HG02678 (cell line): ENCODE results near the gene GPR183.
A peak's percentile ranks its signal among the peaks of the same experiment; 100 is the strongest.

Source experiments
- ATAC-seq: cut with Tn5 transposase; IDR thresholded peaks from one replicate; pipeline ENCODE4 v1.9.1; 2021; ENCODE audit warnings: mild to moderate bottlenecking, moderate library complexity; ENCODE audit not compliant: unreplicated experiment

The GPR183 gene

DNA sequence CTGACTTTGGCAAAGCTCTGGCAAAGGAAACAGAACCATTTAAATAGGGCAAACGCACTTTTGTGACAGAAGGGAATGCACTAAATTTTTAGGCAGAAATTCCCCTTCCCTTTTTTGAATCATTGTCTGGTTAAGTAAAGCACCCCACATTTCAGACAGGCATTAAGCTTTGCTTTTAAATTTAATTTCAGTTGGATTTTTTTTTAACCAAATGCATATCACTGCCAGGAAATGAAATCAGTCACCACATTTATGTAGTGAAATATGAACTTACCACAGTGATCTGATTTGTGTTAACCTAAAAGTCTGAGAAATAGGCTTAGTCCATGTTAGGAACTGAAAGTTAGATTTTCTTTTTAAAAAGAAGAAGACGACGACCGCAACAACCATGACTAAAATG lies 10.8 kb downstream of the GPR183 start:
- peak; percentile 60 for ATAC-seq

- no peak for ATAC-seq
Measured at GRCh38 chr13:99295488-99296252, 11.5 kb downstream of the GPR183 start.

DNA sequence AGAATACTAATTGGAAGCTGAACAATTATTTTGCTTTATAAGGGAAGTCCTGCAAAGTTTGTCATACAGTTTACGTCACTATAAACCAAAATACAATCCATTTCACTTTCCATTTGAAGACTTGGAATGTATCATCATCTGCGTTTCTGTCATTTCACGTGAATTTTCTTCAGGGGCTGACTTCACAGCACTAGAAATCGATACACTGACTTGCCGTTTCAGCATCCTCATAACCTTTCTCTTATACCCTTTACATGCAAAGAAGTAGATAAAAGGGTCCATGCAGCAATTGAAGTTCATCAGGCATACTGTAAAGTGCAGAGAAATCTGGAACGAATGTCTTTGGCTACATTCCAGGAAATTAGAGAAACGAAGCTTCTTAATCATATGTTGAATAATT lies 12.2 kb downstream of the GPR183 start:
- ATAC-seq: no peak

DNA sequence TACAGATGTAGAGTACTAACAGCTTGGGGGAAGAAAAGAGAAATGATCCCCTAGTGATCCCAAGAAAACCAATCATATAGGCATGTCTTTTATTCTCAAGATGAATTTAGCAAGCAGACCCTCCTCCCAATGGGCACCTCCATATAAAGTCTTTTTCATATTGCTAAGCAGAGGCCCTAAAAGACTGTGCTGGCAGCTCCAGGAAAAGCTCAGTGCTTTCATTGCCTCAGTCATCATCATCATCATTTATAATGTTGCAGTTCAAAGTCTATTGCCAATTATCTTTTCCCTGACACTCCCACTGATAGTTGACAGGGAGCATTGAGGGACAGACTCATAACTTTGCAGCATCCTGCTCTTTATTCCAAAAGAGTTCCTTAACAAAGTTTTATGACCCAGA lies 13.0 kb downstream of the GPR183 start:
- ATAC-seq: no peak

DNA sequence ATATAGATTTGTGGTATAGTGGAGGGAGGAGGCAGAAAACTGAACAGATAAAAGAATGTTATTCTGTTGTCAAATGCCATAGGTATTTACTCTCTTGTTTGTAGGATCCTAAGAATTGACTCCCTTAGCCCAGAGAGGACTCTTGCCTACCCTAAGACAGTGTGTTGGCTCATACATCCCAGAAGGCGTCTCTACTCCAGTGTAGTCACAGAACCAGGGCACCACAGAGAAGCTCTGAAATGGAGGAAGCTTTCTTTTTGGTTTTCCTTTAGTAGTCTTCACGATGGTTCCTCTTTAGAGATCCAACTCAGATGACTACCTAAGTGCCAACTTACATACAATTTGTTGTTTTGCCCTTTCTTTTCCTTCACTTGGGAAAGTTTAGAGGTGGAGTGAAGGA lies 14.0 kb downstream of the GPR183 start:
- ATAC-seq: no peak

DNA sequence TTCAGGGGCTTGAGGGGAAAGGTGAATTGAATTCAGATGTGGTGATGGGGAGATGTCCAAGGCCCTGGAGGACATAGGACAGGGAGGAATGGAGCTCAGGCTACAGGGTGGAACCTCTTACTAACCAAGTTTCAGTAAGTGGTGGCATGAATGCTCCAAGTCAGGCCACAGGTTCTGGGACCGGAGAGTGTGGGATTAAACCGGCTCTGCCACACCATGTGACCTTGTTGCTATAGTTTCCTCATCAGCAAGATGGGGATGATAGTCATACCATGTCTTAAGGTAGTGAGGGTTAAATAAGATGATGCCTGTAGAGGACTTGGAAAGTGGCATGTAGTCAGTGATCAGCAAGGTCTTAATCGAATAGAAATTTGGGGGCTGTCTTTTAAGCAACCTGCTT lies 16.3 kb downstream of the GPR183 start:
- ATAC-seq: no peak

GRCh38 chr13:99289674-99290337 lies 17.4 kb downstream of the GPR183 start:
- ATAC-seq: no peak

GRCh38 chr13:99289271-99289670 lies 17.9 kb downstream of the GPR183 start:
- ATAC-seq: no peak

GRCh38 chr13:99288089-99288488 lies 19.1 kb downstream of the GPR183 start:
- ATAC-seq: peak; percentile 92

GRCh38 chr13:99287551-99287950 lies 19.6 kb downstream of the GPR183 start:
- ATAC-seq: no peak

DNA sequence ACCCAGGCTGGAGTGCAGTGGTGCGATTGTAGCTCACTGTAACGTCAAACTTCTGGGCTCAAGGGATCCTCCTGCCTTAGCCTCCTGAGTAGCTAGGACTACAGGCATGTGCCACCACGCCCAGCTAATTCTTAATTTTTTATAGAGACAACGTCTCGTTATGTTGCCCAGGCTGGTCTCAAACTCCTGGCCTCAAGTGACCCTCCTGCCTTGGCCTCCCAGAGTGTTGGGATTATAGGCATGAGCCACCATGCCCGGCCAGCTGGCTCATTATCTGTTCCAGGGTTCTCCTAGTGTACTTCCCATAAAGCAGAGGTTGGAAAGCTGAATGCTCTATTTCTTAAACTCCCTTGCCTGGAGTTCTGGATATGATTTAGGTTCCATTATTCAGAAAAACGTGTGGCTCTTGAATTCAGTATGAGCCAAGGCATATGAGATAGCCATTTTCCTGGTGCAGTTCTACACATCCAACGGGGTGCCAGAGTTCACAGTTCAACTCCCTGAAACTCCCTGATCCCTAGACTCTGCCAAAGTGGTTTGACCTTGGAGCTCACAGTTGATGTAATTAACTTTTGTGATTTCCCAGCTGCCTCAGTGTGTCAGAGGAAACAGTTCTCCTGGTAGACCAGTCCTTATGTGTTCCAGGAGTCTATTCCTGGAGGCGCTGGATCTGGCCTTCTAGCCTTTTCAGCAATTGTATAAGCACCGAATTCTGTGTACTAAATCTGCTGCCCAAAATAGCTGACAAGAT lies 21.6 kb downstream of the GPR183 start:
- no peak for ATAC-seq

DNA sequence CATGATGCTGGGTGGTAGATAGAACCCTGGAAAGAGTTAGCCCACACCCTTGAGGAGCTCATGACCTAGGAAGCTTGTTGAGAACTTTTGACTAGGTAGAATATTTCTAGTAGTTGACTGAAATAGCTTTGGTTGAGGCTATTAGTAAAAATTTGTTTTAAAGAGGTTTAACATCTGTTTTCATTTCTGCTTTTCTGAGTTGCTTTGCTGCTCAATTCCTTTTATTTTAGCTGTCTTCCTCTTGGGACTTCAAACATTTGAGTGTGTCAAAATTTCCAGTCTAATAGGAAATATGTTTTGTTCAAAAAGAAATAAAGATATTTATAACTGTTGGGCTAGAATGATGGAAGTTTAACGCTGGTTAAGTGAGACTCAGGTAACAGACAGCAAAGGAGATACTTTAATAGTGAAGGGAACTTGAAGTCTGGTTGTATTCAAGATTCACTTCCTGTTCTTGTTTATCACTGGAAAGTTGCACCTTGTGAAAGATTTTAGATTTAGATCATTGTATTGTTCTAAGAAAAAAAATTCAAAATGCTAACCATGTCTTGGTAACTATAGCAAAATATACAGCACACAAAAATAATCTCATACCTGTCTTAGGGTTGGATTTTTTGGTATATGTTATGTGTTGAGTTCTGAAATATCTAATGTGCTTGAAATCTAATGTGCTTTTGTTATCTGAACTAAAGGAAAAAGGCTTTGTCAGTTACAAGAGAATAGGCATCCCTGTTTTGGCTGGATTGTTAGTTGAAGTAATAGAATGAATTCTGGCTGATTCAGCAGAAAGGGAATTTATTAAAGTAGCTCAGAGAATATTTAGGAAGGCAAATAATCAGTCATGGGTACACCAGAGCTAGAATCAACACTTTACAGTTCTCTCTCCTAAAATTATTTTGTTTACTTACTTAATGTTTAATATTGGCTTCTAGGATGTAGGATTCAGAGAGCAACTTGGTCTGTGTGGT lies 24.7 kb downstream of the GPR183 start:
- peak; percentile 67 for ATAC-seq

- ATAC-seq: peak; percentile 73
Measured at GRCh38 chr13:99281811-99282263, 25.4 kb downstream of the GPR183 start.

GRCh38 chr13:99280166-99280565 lies 27.0 kb downstream of the GPR183 start:
- no peak for ATAC-seq

DNA sequence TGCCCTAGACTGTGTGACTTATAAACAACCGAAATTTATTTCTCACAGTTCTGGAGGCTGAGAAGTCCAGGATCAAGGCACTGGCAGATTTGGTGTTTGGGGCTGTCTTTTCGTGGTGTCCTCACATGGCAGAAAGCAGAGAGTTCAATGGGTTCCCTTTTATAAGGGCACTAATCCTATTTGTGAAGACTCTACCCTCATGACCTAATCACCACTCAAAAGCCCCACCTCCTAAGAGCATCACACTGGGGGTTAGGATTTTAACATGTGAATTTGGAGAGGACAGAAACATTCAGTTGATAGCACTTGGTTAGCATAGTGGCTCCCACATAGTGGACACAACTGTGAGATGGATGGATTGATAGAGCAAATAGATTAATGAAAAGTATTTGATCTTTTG lies 27.6 kb downstream of the GPR183 start:
- ATAC-seq: no peak

- ATAC-seq: no peak
Measured at GRCh38 chr13:99278843-99279242, 28.4 kb downstream of the GPR183 start.

- ATAC-seq: no peak
Measured at GRCh38 chr13:99278200-99278599, 29.0 kb downstream of the GPR183 start.

GRCh38 chr13:99277629-99278028 lies 29.6 kb downstream of the GPR183 start:
- no peak for ATAC-seq

DNA sequence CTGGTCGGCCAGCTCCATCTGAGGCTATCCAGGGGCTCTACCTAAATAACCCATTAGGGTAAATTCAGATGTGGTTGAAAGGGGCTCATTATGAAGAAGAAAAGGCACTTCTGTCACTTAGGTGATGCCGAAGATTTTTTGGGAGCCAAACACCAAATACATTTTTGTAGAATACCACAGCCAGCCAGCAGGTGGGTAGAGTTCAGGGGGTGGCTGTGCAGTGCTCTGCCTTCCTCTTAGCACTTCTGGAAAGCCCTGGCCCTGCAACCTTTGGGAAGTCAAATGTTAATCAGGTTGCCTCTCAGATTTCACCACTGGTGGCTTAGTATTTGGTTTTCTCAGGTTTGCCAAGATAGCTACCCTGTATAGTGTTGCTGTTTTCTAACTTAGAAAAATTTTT lies 30.5 kb downstream of the GPR183 start:
- no peak for ATAC-seq

DNA sequence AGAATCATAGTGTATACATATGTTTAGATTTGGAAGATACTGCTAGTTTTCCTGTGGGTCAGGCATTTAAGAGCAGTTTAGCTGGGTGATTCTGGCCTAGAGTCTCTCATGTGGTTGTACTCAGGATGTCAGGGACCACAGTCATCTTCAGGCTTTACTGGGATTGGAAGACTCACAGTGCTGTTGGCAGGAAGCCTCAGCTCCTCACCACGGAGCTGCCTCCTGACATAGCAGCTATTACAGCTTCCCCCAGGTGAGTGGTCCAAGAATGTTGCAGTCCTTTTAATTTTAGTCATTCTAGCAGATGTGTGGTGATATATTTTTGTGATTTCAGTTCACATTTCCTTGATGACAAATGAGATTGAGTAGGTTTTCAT lies 32.1 kb downstream of the GPR183 start:
- no peak for ATAC-seq

- ATAC-seq: no peak
Measured at GRCh38 chr13:99273128-99273527, 34.1 kb downstream of the GPR183 start.
